OCI-LY7 (cell line): Measurements from ENCODE around the gene HLCS. TPM values are rescaled to one million over a fixed set of nuclear protein-coding genes. Genes with fewer than 3 reads are reported as not detected.

ENCODE experiments used
- BruUV-seq: library from RNA; stranded (reverse); fragments of 400-500 nt; replicated peaks from 2 replicates; lab custom pipeline; 2021; lab: Mats Ljungman, UMichigan
- CTCF ChIA-PET: fragments of 300-600 bp; sonication (Branson Sonifier 250); formaldehyde crosslinking; loops from one replicate; lab custom pipeline; 2022; ENCODE audit warnings: antibody characterized with exemption; ENCODE audit not compliant: unreplicated experiment; lab: Charles Lee
- POLR2A ChIA-PET: fragments of 300-600 bp; sonication (Branson Sonifier 250); formaldehyde crosslinking; loops from one replicate; lab custom pipeline; 2022; ENCODE audit warnings: antibody characterized with exemption; lab: Charles Lee
- DNase-seq: peaks from one replicate; pipeline ENCODE4 v3.0.0-alpha.2; 2015; ENCODE audit warnings: low spot score
- H2AFZ ChIP-seq: fragments of 200-600 bp; sonication (generic), shearing (Covaris generic); 2 replicates; pipeline ENCODE4 v1.6.1; 2014; ENCODE audit warnings: mild to moderate bottlenecking, antibody characterized with exemption, low read length, moderate library complexity
- H3K27ac ChIP-seq: fragments of 200-600 bp; sonication (generic); 2 replicates; pipeline ENCODE4 v1.5.1; 2014; ENCODE audit warnings: mixed run types, low read depth, mild to moderate bottlenecking, moderate library complexity, low read length, inconsistent platforms; ENCODE audit not compliant: poor library complexity, severe bottlenecking
- H3K36me3 ChIP-seq: fragments of 200-600 bp; sonication (generic); 2 replicates; pipeline ENCODE4 v1.6.1; 2014; ENCODE audit warnings: mild to moderate bottlenecking, antibody characterized with exemption, low read length, moderate library complexity, mixed read lengths; ENCODE audit not compliant: insufficient read depth
- H3K4me1 ChIP-seq: fragments of 200-600 bp; sonication (generic); 2 replicates; pipeline ENCODE4 v1.5.1; 2014; ENCODE audit warnings: mild to moderate bottlenecking, low read length; ENCODE audit not compliant: insufficient read depth, poor library complexity, severe bottlenecking
- H3K4me2 ChIP-seq: fragments of 200-600 bp; sonication (generic); 2 replicates; pipeline ENCODE4 v1.6.1; 2014; ENCODE audit warnings: mild to moderate bottlenecking, low read length
- H3K4me3 ChIP-seq: fragments of 200-600 bp; sonication (generic); 2 replicates; pipeline ENCODE4 v1.5.1; 2014; ENCODE audit warnings: mild to moderate bottlenecking, low read depth, low read length; ENCODE audit not compliant: poor library complexity, severe bottlenecking
- H3K79me2 ChIP-seq: fragments of 200-600 bp; sonication (generic); 2 replicates; pipeline ENCODE4 v1.6.1; 2016; ENCODE audit warnings: low read depth, mild to moderate bottlenecking, low read length, moderate library complexity, mixed read lengths; ENCODE audit not compliant: insufficient read depth
- H3K9me2 ChIP-seq: fragments of 200-600 bp; sonication (generic); 2 replicates; pipeline ENCODE4 v1.6.1; 2016; ENCODE audit warnings: mild to moderate bottlenecking, low read length, mixed read lengths; ENCODE audit not compliant: insufficient read depth
- H3K9me3 ChIP-seq: fragments of 200-600 bp; sonication (generic); 2 replicates; pipeline ENCODE4 v1.6.1; 2014; ENCODE audit warnings: mild to moderate bottlenecking, mixed run types, low read length, mixed read lengths
- H4K20me1 ChIP-seq: fragments of 200-600 bp; sonication (generic); 2 replicates; pipeline ENCODE4 v1.6.1; 2014; ENCODE audit warnings: mild to moderate bottlenecking, antibody characterized with exemption, low read length, moderate library complexity, mixed read lengths; ENCODE audit not compliant: insufficient read depth
- EZH2phosphoT487 ChIP-seq: fragments of 200-600 bp; sonication (generic); IDR thresholded peaks from 2 replicates; pipeline ENCODE4 v1.6.1; 2018; ENCODE audit warnings: low read depth, borderline replicate concordance, mild to moderate bottlenecking, mixed run types, antibody characterized with exemption, low read length, moderate library complexity, mixed read lengths
- intact Hi-C: fragments of 100-400 bp; cut with micrococcal nuclease; formaldehyde crosslinking; loops from one replicate; pipeline ENCODE4 v1.10.0; 2022; ENCODE audit not compliant: unreplicated experiment
- total RNA-seq, 2 experiments: library from RNA; depleted of rRNA in 1 of 2; stranded (reverse); fragments of >200 nt in 1 of 2; shearing (Covaris generic) in 1 of 2; gene quantifications; 2 replicates each; pipeline ENCODE4 v1.2.3, GENCODE V29; 2014 to 2022
- TF ChIP-seq, protein P1 (sequence below): fragments of 200-600 bp; sonication (generic); conservative IDR thresholded peaks from 2 replicates; pipeline ENCODE4 v1.5.1; 2014; ENCODE audit warnings: mild to moderate bottlenecking, antibody characterized with exemption, low read length, moderate library complexity, mixed read lengths

HLCS gene
- total RNA-seq, 2 experiments from 2014 or later, result 12.0 to 20.9 TPM

DNA sequence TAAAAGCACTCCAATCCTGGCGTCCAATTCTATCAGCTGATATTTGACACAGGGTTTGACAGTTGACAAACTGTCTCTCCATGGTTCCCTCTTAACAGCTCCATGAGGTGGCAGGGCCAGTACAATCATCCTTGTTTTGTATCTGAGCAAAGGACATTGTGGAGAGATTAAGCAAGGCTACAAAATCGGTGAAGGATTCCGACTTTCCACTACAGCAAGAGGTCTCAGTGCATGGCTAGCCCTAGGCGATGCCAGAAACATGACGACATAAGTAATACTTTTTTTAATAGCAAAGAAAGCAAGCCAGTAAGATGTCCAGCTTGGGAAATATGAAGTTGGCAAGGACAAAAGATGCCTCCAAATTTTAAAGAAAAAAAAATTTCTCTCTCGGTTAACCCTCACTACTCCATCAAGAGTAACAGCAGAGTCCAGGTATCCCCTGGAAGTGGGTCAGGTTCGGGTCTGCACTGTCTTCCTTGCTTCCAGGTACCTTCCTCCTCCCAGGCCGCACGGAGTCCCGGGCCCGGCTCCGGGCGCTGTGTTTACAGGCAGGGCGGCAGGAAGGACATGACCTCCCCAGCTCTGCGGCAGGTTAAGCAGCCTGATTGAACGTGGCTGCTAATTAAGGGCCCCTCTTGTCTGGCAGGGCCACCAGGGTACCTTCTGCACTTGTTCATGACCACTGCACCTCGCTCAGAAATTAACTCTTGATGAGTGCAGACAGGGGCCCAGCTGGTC, 161.4 kb downstream of the HLCS start:
- Histone ChIP-seq H3K4me2 (no peak overlapping the region), H2AFZ (no peak overlapping the region), H3K9me2 (no peaks in the 10 kb centered on the region), H3K27ac (no peak overlapping the region), H3K36me3 (no peaks in the 10 kb centered on the region), H3K4me1 (no peaks in the 10 kb centered on the region), H3K9me3 (no peaks in the 10 kb centered on the region), H4K20me1 (no peaks in the 10 kb centered on the region), H3K79me2 (no peaks in the 10 kb centered on the region), H3K4me3 (no peak overlapping the region)
- DNase-seq, result no peak
- ChIA-PET POLR2A (interaction anchor here (0.6 to 0.9 kb wide), 2 partner anchors 28 to 793 kb away, joined by 3 to 5 read pairs; no protein-coding TSS in a partner anchor), CTCF (no interaction called here)
- no peak for TF ChIP-seq EZH2phosphoT487
- TF ChIP-seq, protein P1, sequence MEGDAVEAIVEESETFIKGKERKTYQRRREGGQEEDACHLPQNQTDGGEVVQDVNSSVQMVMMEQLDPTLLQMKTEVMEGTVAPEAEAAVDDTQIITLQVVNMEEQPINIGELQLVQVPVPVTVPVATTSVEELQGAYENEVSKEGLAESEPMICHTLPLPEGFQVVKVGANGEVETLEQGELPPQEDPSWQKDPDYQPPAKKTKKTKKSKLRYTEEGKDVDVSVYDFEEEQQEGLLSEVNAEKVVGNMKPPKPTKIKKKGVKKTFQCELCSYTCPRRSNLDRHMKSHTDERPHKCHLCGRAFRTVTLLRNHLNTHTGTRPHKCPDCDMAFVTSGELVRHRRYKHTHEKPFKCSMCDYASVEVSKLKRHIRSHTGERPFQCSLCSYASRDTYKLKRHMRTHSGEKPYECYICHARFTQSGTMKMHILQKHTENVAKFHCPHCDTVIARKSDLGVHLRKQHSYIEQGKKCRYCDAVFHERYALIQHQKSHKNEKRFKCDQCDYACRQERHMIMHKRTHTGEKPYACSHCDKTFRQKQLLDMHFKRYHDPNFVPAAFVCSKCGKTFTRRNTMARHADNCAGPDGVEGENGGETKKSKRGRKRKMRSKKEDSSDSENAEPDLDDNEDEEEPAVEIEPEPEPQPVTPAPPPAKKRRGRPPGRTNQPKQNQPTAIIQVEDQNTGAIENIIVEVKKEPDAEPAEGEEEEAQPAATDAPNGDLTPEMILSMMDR, result no peak
- no TSS peak for BruUV-seq
- intact Hi-C loops, result no loop called here

DNA sequence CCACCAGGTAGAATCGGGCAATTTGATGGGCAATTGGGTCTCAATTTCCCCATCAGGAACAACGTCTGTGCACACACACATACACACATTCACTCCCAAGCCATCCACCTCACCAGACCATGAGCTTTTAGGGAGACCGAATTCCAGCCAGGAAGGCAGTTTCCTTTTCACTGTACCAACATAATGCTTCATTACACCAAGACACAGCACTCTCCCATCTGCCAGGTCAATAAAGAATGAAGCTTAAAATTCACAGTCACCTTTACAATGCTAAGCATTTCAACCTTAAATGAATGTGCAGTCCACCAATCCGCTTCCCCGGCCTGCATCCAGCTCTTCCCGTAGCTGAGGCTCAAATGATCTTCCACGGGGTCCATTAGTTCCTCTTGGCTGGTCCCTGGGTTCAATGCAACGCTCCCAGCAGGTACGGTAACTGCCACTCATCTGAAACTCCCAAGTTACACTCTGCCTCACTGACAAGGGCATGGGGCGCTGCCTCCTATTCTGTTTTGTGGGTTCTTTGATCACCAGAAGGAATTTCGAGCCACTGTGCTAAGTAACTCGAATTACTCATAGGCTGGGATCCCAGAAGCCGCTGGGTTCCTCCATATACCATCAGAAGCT, 162.5 kb downstream of the HLCS start:
- ChIA-PET CTCF (no interaction called here), POLR2A (interaction anchor here (0.6 to 0.9 kb wide), 3 partner anchors 13 to 792 kb away, joined by 3 to 5 read pairs (median 3); no protein-coding TSS in a partner anchor)
- H3K9me3 ChIP-seq, result no peaks in the 10 kb centered on the region
- no peak overlapping the region for H3K4me2 ChIP-seq
- TF ChIP-seq, protein P1, result no peak
- TF ChIP-seq EZH2phosphoT487, result no peak
- no peaks in the 10 kb centered on the region for H3K9me2 ChIP-seq
- no peak overlapping the region for H2AFZ ChIP-seq
- H3K27ac ChIP-seq, result no peak overlapping the region
- H4K20me1 ChIP-seq, result no peaks in the 10 kb centered on the region
- BruUV-seq, result no TSS peak
- DNase-seq, result no peak
- H3K4me1 ChIP-seq, result no peaks in the 10 kb centered on the region
- H3K36me3 ChIP-seq, result no peaks in the 10 kb centered on the region
- H3K79me2 ChIP-seq, result no peaks in the 10 kb centered on the region
- intact Hi-C loops, result no loop called here
- H3K4me3 ChIP-seq, result no peak overlapping the region
